HL-60 (cell line): Measurements from ENCODE around the gene CTPS2.

Source experiments
- DNase-seq, 2 experiments: peaks; one replicate each; pipeline ENCODE4 v3.0.0-alpha.2; 2010 to 2020; ENCODE audit warnings: low read depth in 1 of 2, low spot score in 1 of 2
- H3K27ac ChIP-seq: fragments of 250-450 bp; sonication (Bioruptor Pico); replicated peaks from 2 replicates; pipeline ENCODE4 v1.5.1; 2020; ENCODE audit warnings: mild to moderate bottlenecking, moderate library complexity
- H3K27me3 ChIP-seq: fragments of 250-450 bp; sonication (Bioruptor Pico); 2 replicates; pipeline ENCODE4 v1.5.1; 2021; ENCODE audit warnings: mild to moderate bottlenecking, moderate library complexity; ENCODE audit not compliant: insufficient read depth, poor library complexity, severe bottlenecking
- H3K4me3 ChIP-seq: replicated peaks from 2 replicates; pipeline ENCODE4 v1.5.1; 2011; ENCODE audit warnings: mild to moderate bottlenecking, control low read depth, low read length; ENCODE audit not compliant: insufficient read depth
- CTCF ChIP-seq: IDR thresholded peaks from one replicate; pipeline ENCODE4 v1.5.1; 2011; ENCODE audit warnings: low read length, control low read depth, inconsistent platforms; ENCODE audit not compliant: insufficient read depth
- GABPA ChIP-seq: IDR thresholded peaks from 2 replicates; pipeline ENCODE4 v1.6.1; 2012; ENCODE audit warnings: low read depth
- POLR2AphosphoS5 ChIP-seq: IDR thresholded peaks from 2 replicates; pipeline ENCODE4 v1.6.1; 2012; ENCODE audit warnings: low read depth
- REST ChIP-seq: IDR thresholded peaks from 2 replicates; pipeline ENCODE4 v1.6.1; 2012; ENCODE audit warnings: low read depth; ENCODE audit not compliant: insufficient replicate concordance
- SPI1 ChIP-seq: IDR thresholded peaks from 2 replicates; pipeline ENCODE4 v1.6.1; 2012; ENCODE audit warnings: low read depth, mild to moderate bottlenecking, borderline replicate concordance

The CTPS2 gene

GRCh38 chrX:16638533-16638932 lies 73.9 kb downstream of the CTPS2 start:
- Histone ChIP-seq H3K4me3 (no peak overlapping the region), H3K27me3 (no peaks in the 10 kb centered on the region), H3K27ac (no peak overlapping the region)
- no peak for DNase-seq
- TF ChIP-seq GABPA (no peak), CTCF (no peak), SPI1 (no peak), POLR2AphosphoS5 (no peak), REST (no peak)

- TF ChIP-seq REST (no peak), SPI1 (no peak), CTCF (no peak), POLR2AphosphoS5 (no peak), GABPA (no peak)
- H3K27ac ChIP-seq, result no peak overlapping the region
- H3K4me3 ChIP-seq, result no peak overlapping the region
- no peak for DNase-seq
- H3K27me3 ChIP-seq, result no peaks in the 10 kb centered on the region
Measured at GRCh38 chrX:16635596-16635995, 76.9 kb downstream of the CTPS2 start.

GRCh38 chrX:16635040-16635439 lies 77.4 kb downstream of the CTPS2 start:
- no peak for DNase-seq
- Histone ChIP-seq H3K27ac (no peak overlapping the region), H3K4me3 (no peak overlapping the region), H3K27me3 (no peaks in the 10 kb centered on the region)
- TF ChIP-seq SPI1, result no peak

GRCh38 chrX:16633754-16634153 lies 78.7 kb downstream of the CTPS2 start:
- DNase-seq, result no peak
- Histone ChIP-seq H3K27ac (no peak overlapping the region), H3K27me3 (no peaks in the 10 kb centered on the region), H3K4me3 (no peak overlapping the region)
- no peak for TF ChIP-seq GABPA
- TF ChIP-seq SPI1, result no peak
- TF ChIP-seq POLR2AphosphoS5, result no peak
- TF ChIP-seq REST, result no peak
- TF ChIP-seq CTCF, result no peak
